GM18517 (cell line): ENCODE measurements around the gene TSN.
"Not testable (repeated sequence)": the region's sequence is repeated elsewhere in the genome, so short reads cannot be mapped to it uniquely, and the experiment has no call there.

Source experiments
- ATAC-seq: cut with Tn5 transposase; IDR thresholded peaks from one replicate; pipeline ENCODE4 v1.9.1; 2021; ENCODE audit warnings: mild to moderate bottlenecking, moderate library complexity; ENCODE audit not compliant: unreplicated experiment

The TSN gene

GRCh38 chr2:121755237-121756111 lies at the start of gene TSN:
TSS of gene TSN (plus strand) at chr2:121755651. CDS start at chr2:121755780, 129 bp downstream.
- peak; percentile 99 for ATAC-seq

GRCh38 chr2:121705958-121706357 lies 49.5 kb upstream of the TSN start:
- ATAC-seq: no peak

GRCh38 chr2:121707344-121707919 lies 48.0 kb upstream of the TSN start:
- ATAC-seq: no peak

- no peak for ATAC-seq
Measured at GRCh38 chr2:121707920-121708361, 47.5 kb upstream of the TSN start.

- no peak for ATAC-seq
Measured at GRCh38 chr2:121709776-121710469, 45.5 kb upstream of the TSN start.

GRCh38 chr2:121710470-121711170 lies 44.8 kb upstream of the TSN start:
- no peak for ATAC-seq

- ATAC-seq: not testable (repeated sequence)
Measured at GRCh38 chr2:121711481-121711880, 44.0 kb upstream of the TSN start.

- no peak for ATAC-seq
Measured at GRCh38 chr2:121716126-121716525, 39.3 kb upstream of the TSN start.

- no peak for ATAC-seq
Measured at GRCh38 chr2:121717529-121717928, 37.9 kb upstream of the TSN start.

GRCh38 chr2:121721926-121722325 lies 33.5 kb upstream of the TSN start:
- ATAC-seq: no peak

GRCh38 chr2:121722479-121722878 lies 33.0 kb upstream of the TSN start:
- ATAC-seq: no peak

- ATAC-seq: no peak
Measured at GRCh38 chr2:121723316-121723715, 32.1 kb upstream of the TSN start.

GRCh38 chr2:121727332-121727731 lies 28.1 kb upstream of the TSN start:
- no peak for ATAC-seq

GRCh38 chr2:121727950-121728349 lies 27.5 kb upstream of the TSN start:
- ATAC-seq: no peak

GRCh38 chr2:121731366-121731765 lies 24.1 kb upstream of the TSN start:
- ATAC-seq: no peak

- not testable (repeated sequence) for ATAC-seq
Measured at GRCh38 chr2:121734544-121734943, 20.9 kb upstream of the TSN start.

- no peak for ATAC-seq
Measured at GRCh38 chr2:121735518-121736074, 19.9 kb upstream of the TSN start.

- ATAC-seq: no peak
Measured at GRCh38 chr2:121736140-121736461, 19.4 kb upstream of the TSN start.

GRCh38 chr2:121736462-121737336 lies 18.8 kb upstream of the TSN start, which contains the start of gene NIFK:
TSS of gene NIFK (minus strand) at chr2:121736875. CDS start at chr2:121736850, 25 bp downstream.
- ATAC-seq: peak; percentile 75

GRCh38 chr2:121740973-121741372 lies 14.5 kb upstream of the TSN start:
- ATAC-seq: no peak
